ENCODE measurements around the gene SLC9B2. TPM values are rescaled to one million over a fixed set of nuclear protein-coding genes. Genes with fewer than 3 reads are reported as not detected.

SLC9B2 gene
- total RNA-seq, 1 donor from 2014 or later, result 16.3 TPM

GRCh38 chr4:103052779-103053178 is 23.8 kb downstream of the SLC9B2 start:
- Mint-ChIP-seq H3K27me3 (ENCODE audit: low read depth, unreplicated experiment) (no peaks in the 10 kb centered on the region), H3K27ac (ENCODE audit: unreplicated experiment) (no peak overlapping the region), H3K4me1 (ENCODE audit: low read depth, unreplicated experiment) (no peaks in the 10 kb centered on the region), H3K36me3 (ENCODE audit: low read depth, unreplicated experiment) (peaks cover 4% of the 10 kb centered on the region), H3K4me3 (ENCODE audit: unreplicated experiment) (no peak overlapping the region), H3K9me3 (ENCODE audit: unreplicated experiment) (no peaks in the 10 kb centered on the region)
- H3K27me3 ChIP-seq (ENCODE audit: insufficient read depth, low read length), result no peaks in the 10 kb centered on the region
- DNase-seq (ENCODE audit: low read depth) (no peak), FAIRE-seq (no peak)
- H3K4me1 ChIP-seq (ENCODE audit: insufficient read depth, low read length), result no peaks in the 10 kb centered on the region
- no peaks in the 10 kb centered on the region for H3K36me3 ChIP-seq (ENCODE audit: insufficient read depth, low read length)
- H3K9me3 ChIP-seq (ENCODE audit: insufficient read depth, low read depth, low read length), result no peaks in the 10 kb centered on the region
- no peak overlapping the region for H3K4me3 ChIP-seq (ENCODE audit: insufficient read depth, low read depth, low read length)
- no peak overlapping the region for H3K4me2 ChIP-seq (ENCODE audit: low read length)
- TF ChIP-seq, protein P1, sequence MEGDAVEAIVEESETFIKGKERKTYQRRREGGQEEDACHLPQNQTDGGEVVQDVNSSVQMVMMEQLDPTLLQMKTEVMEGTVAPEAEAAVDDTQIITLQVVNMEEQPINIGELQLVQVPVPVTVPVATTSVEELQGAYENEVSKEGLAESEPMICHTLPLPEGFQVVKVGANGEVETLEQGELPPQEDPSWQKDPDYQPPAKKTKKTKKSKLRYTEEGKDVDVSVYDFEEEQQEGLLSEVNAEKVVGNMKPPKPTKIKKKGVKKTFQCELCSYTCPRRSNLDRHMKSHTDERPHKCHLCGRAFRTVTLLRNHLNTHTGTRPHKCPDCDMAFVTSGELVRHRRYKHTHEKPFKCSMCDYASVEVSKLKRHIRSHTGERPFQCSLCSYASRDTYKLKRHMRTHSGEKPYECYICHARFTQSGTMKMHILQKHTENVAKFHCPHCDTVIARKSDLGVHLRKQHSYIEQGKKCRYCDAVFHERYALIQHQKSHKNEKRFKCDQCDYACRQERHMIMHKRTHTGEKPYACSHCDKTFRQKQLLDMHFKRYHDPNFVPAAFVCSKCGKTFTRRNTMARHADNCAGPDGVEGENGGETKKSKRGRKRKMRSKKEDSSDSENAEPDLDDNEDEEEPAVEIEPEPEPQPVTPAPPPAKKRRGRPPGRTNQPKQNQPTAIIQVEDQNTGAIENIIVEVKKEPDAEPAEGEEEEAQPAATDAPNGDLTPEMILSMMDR (IDR thresholded peaks at IDR 0.05; ENCODE audit: insufficient read depth, low read depth, low read length), result no peak
- no peak for TF ChIP-seq EZH2 (IDR thresholded peaks at IDR 0.05; ENCODE audit: insufficient read depth, low read length)
- H3K79me2 ChIP-seq (ENCODE audit: insufficient read depth, low read length), result no peaks in the 10 kb centered on the region
- H3K9ac ChIP-seq (ENCODE audit: low read length), result no peak overlapping the region
- no peak overlapping the region for H2AFZ ChIP-seq (ENCODE audit: low read depth, low read length)
- H4K20me1 ChIP-seq (ENCODE audit: insufficient read depth, low read length), result no peaks in the 10 kb centered on the region
- no peak overlapping the region for H3K27ac ChIP-seq (ENCODE audit: low read depth, low read length)

- no peak overlapping the region for H3K4me3 ChIP-seq (ENCODE audit: insufficient read depth, low read depth, low read length)
- H3K27me3 ChIP-seq (ENCODE audit: insufficient read depth, low read length), result no peaks in the 10 kb centered on the region
- Mint-ChIP-seq H3K27me3 (ENCODE audit: low read depth, unreplicated experiment) (no peaks in the 10 kb centered on the region), H3K36me3 (ENCODE audit: low read depth, unreplicated experiment) (peaks cover 6% of the 10 kb centered on the region), H3K9me3 (ENCODE audit: unreplicated experiment) (no peaks in the 10 kb centered on the region), H3K4me1 (ENCODE audit: low read depth, unreplicated experiment) (no peaks in the 10 kb centered on the region), H3K27ac (ENCODE audit: unreplicated experiment) (no peak overlapping the region), H3K4me3 (ENCODE audit: unreplicated experiment) (no peak overlapping the region)
- no peaks in the 10 kb centered on the region for H3K79me2 ChIP-seq (ENCODE audit: insufficient read depth, low read length)
- no peak overlapping the region for H2AFZ ChIP-seq (ENCODE audit: low read depth, low read length)
- H4K20me1 ChIP-seq (ENCODE audit: insufficient read depth, low read length), result no peaks in the 10 kb centered on the region
- H3K4me2 ChIP-seq (ENCODE audit: low read length), result no peak overlapping the region
- FAIRE-seq, result no peak
- no peak overlapping the region for H3K27ac ChIP-seq (ENCODE audit: low read depth, low read length)
- H3K36me3 ChIP-seq (ENCODE audit: insufficient read depth, low read length), result no peaks in the 10 kb centered on the region
- H3K4me1 ChIP-seq (ENCODE audit: insufficient read depth, low read length), result no peaks in the 10 kb centered on the region
- no peaks in the 10 kb centered on the region for H3K9me3 ChIP-seq (ENCODE audit: insufficient read depth, low read depth, low read length)
- no peak overlapping the region for H3K9ac ChIP-seq (ENCODE audit: low read length)
- TF ChIP-seq, protein P1 (IDR thresholded peaks at IDR 0.05; ENCODE audit: insufficient read depth, low read depth, low read length), result no peak
- no peak for TF ChIP-seq EZH2 (IDR thresholded peaks at IDR 0.05; ENCODE audit: insufficient read depth, low read length)
- DNase-seq (ENCODE audit: low read depth), result no peak
Observed at GRCh38 chr4:103052145-103052544, 24.4 kb downstream of the SLC9B2 start.

DNA sequence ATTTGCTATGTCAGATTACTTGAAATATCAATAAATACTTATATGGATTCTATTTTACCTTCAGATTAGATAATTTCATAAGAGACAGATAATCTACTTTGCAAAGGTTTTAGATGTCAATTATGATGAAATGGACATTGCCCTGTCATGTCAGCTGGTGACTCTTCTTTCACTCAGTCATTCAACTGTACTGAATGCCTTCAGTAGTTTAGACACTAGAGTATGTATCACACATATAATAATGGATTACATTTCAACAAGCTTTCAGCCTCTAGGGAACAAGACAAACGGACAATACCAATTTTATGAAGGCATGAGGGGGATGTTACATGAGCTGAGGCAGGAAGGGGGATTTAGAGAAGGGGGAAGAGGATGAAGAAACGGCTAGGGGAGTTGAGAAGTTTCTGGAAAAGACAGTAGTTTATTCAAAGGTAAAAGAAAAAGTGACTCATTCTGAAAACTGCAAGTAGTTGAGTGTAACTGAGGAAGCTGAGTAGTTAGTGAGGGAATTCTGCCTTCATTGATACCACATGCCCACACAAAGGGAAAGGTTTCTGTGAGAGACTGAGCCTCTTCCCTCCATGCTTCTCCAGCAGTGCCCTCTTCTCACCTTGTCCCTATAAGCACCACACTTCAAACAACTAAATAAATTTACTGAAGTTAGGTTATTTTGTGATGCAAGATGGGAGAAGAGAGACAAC is 25.7 kb downstream of the SLC9B2 start:
- H3K27me3 ChIP-seq (ENCODE audit: insufficient read depth, low read length), result no peaks in the 10 kb centered on the region
- no peaks in the 10 kb centered on the region for H3K9me3 Mint-ChIP-seq (ENCODE audit: unreplicated experiment)
- H3K4me1 Mint-ChIP-seq (ENCODE audit: low read depth, unreplicated experiment), result no peaks in the 10 kb centered on the region
- H3K27ac Mint-ChIP-seq (ENCODE audit: unreplicated experiment), result no peak overlapping the region
- H3K4me3 ChIP-seq (ENCODE audit: insufficient read depth, low read depth, low read length), result no peak overlapping the region
- peaks cover 9% of the 10 kb centered on the region for H3K36me3 Mint-ChIP-seq (ENCODE audit: low read depth, unreplicated experiment)
- H3K27ac ChIP-seq (ENCODE audit: low read depth, low read length), result no peak overlapping the region
- H3K4me1 ChIP-seq (ENCODE audit: insufficient read depth, low read length), result no peaks in the 10 kb centered on the region
- no peak overlapping the region for H3K9ac ChIP-seq (ENCODE audit: low read length)
- no peak for TF ChIP-seq EZH2 (IDR thresholded peaks at IDR 0.05; ENCODE audit: insufficient read depth, low read length)
- TF ChIP-seq, protein P1 (IDR thresholded peaks at IDR 0.05; ENCODE audit: insufficient read depth, low read depth, low read length), result no peak
- FAIRE-seq (no peak), DNase-seq (ENCODE audit: low read depth) (peak; percentile 2)
- H2AFZ ChIP-seq (ENCODE audit: low read depth, low read length), result no peak overlapping the region
- no peak overlapping the region for H3K4me2 ChIP-seq (ENCODE audit: low read length)
- no peak overlapping the region for H3K4me3 Mint-ChIP-seq (ENCODE audit: unreplicated experiment)
- no peaks in the 10 kb centered on the region for H3K9me3 ChIP-seq (ENCODE audit: insufficient read depth, low read depth, low read length)
- no peaks in the 10 kb centered on the region for H4K20me1 ChIP-seq (ENCODE audit: insufficient read depth, low read length)
- H3K79me2 ChIP-seq (ENCODE audit: insufficient read depth, low read length), result no peaks in the 10 kb centered on the region
- no peaks in the 10 kb centered on the region for H3K36me3 ChIP-seq (ENCODE audit: insufficient read depth, low read length)
- H3K27me3 Mint-ChIP-seq (ENCODE audit: low read depth, unreplicated experiment), result no peaks in the 10 kb centered on the region
